Astrocyte (in vitro differentiated cells and primary cell): ENCODE measurements around the gene TMEM232. TPM values are rescaled to one million over a fixed set of nuclear protein-coding genes. Genes with fewer than 3 reads are reported as not detected.
A peak's percentile ranks its signal among the peaks of the same experiment; 100 is the strongest.

Experiments
- DNase-seq: peaks from one replicate; pipeline ENCODE4 v3.0.0-alpha.2; 2010; ENCODE audit warnings: low read depth
- FAIRE-seq: peaks from 2 replicates; lab custom pipeline; 2011; peaks lifted over from hg19 to GRCh38; lab: Jason Lieb, UNC
- H2AFZ ChIP-seq: 2 replicates; pipeline ENCODE4 v1.6.0; 2012; ENCODE audit warnings: low read depth, low read length, inconsistent platforms
- H3K27ac ChIP-seq: 2 replicates; pipeline ENCODE4 v1.5.1; 2011; ENCODE audit warnings: low read depth, low read length, inconsistent platforms
- H3K27me3 ChIP-seq: 2 replicates; pipeline ENCODE4 v1.6.0; 2011; ENCODE audit warnings: low read length, inconsistent platforms; ENCODE audit not compliant: insufficient read depth
- H3K36me3 ChIP-seq: 2 replicates; pipeline ENCODE4 v1.5.1; 2011; ENCODE audit warnings: low read length, inconsistent platforms; ENCODE audit not compliant: insufficient read depth
- H3K4me1 ChIP-seq: 2 replicates; pipeline ENCODE4 v1.5.1; 2011; ENCODE audit warnings: low read length, inconsistent platforms; ENCODE audit not compliant: insufficient read depth
- H3K4me2 ChIP-seq: 2 replicates; pipeline ENCODE4 v1.6.0; 2012; ENCODE audit warnings: low read length, inconsistent platforms
- H3K4me3 ChIP-seq: 2 replicates; pipeline ENCODE4 v1.5.1; 2011; ENCODE audit warnings: low read depth, mild to moderate bottlenecking, low read length, inconsistent platforms; ENCODE audit not compliant: insufficient read depth
- H3K79me2 ChIP-seq: 2 replicates; pipeline ENCODE4 v1.6.0; 2012; ENCODE audit warnings: mild to moderate bottlenecking, low read length, inconsistent platforms; ENCODE audit not compliant: insufficient read depth
- H3K9ac ChIP-seq: 2 replicates; pipeline ENCODE4 v1.6.0; 2012; ENCODE audit warnings: mild to moderate bottlenecking, low read length, inconsistent platforms
- H3K9me3 ChIP-seq: 2 replicates; pipeline ENCODE4 v1.5.1; 2012; ENCODE audit warnings: low read depth, mild to moderate bottlenecking, low read length, inconsistent platforms; ENCODE audit not compliant: insufficient read depth
- H4K20me1 ChIP-seq: 2 replicates; pipeline ENCODE4 v1.6.0; 2012; ENCODE audit warnings: low read length, inconsistent platforms; ENCODE audit not compliant: insufficient read depth
- H3K27ac Mint-ChIP-seq: one replicate; pipeline ENCODE4 v1.8.0; 2021; ENCODE audit warnings: mild to moderate bottlenecking, mixed read lengths; ENCODE audit not compliant: unreplicated experiment
- H3K27me3 Mint-ChIP-seq: one replicate; pipeline ENCODE4 v1.8.0; 2021; ENCODE audit warnings: low read depth, mixed read lengths; ENCODE audit not compliant: unreplicated experiment
- H3K36me3 Mint-ChIP-seq: one replicate; pipeline ENCODE4 v1.8.0; 2021; ENCODE audit warnings: low read depth, mixed read lengths; ENCODE audit not compliant: unreplicated experiment
- H3K4me1 Mint-ChIP-seq: one replicate; pipeline ENCODE4 v1.8.0; 2021; ENCODE audit warnings: low read depth, mixed read lengths; ENCODE audit not compliant: unreplicated experiment
- H3K4me3 Mint-ChIP-seq: one replicate; pipeline ENCODE4 v1.8.0; 2021; ENCODE audit warnings: mild to moderate bottlenecking, moderate library complexity, mixed read lengths; ENCODE audit not compliant: unreplicated experiment
- H3K9me3 Mint-ChIP-seq: one replicate; pipeline ENCODE4 v1.8.0; 2021; ENCODE audit warnings: mild to moderate bottlenecking, mixed read lengths; ENCODE audit not compliant: unreplicated experiment
- CTCF ChIP-seq: IDR thresholded peaks from 2 replicates; pipeline ENCODE4 v1.5.1; 2011; ENCODE audit warnings: low read depth, mild to moderate bottlenecking, inconsistent platforms, low read length, moderate library complexity; ENCODE audit not compliant: insufficient read depth
- EZH2 ChIP-seq: IDR thresholded peaks from 2 replicates; pipeline ENCODE4 v1.6.1; 2012; ENCODE audit warnings: mild to moderate bottlenecking, low read length, inconsistent platforms; ENCODE audit not compliant: insufficient read depth
- total RNA-seq: library from RNA; stranded (reverse); gene quantifications from 2 replicates; pipeline ENCODE4 v1.2.1, GENCODE V29; 2021

Gene TMEM232
- total RNA-seq, 1 donor from 2014 or later, result 1.4 TPM

GRCh38 chr5:110441035-110441434 is 285.4 kb downstream of the TMEM232 start:
- no peaks in the 10 kb centered on the region for H3K4me1 ChIP-seq
- Mint-ChIP-seq H3K9me3 (no peaks in the 10 kb centered on the region), H3K4me3 (no peak overlapping the region), H3K27me3 (peaks cover 2% of the 10 kb centered on the region), H3K4me1 (peaks cover 8% of the 10 kb centered on the region), H3K27ac (no peak overlapping the region), H3K36me3 (no peaks in the 10 kb centered on the region)
- no peaks in the 10 kb centered on the region for H3K36me3 ChIP-seq
- TF ChIP-seq CTCF (peak; percentile 58), EZH2 (no peak)
- H3K9me3 ChIP-seq, result no peaks in the 10 kb centered on the region
- H3K27ac ChIP-seq, result no peak overlapping the region
- no peaks in the 10 kb centered on the region for H3K27me3 ChIP-seq
- H2AFZ ChIP-seq, result no peak overlapping the region
- no peak overlapping the region for H3K4me2 ChIP-seq
- DNase-seq (peak; percentile 18), FAIRE-seq (no peak)
- H4K20me1 ChIP-seq, result no peaks in the 10 kb centered on the region
- H3K4me3 ChIP-seq, result no peak overlapping the region
- H3K79me2 ChIP-seq, result no peaks in the 10 kb centered on the region
- H3K9ac ChIP-seq, result no peak overlapping the region

GRCh38 chr5:110440058-110440457 is 286.4 kb downstream of the TMEM232 start:
- TF ChIP-seq EZH2, result no peak
- TF ChIP-seq CTCF, result no peak
- Mint-ChIP-seq H3K4me1 (peaks cover 8% of the 10 kb centered on the region), H3K27ac (no peak overlapping the region), H3K9me3 (no peaks in the 10 kb centered on the region), H3K27me3 (peaks cover 2% of the 10 kb centered on the region), H3K36me3 (no peaks in the 10 kb centered on the region), H3K4me3 (no peak overlapping the region)
- DNase-seq (no peak), FAIRE-seq (no peak)
- H3K79me2 ChIP-seq, result no peaks in the 10 kb centered on the region
- H3K36me3 ChIP-seq, result no peaks in the 10 kb centered on the region
- no peaks in the 10 kb centered on the region for H3K4me1 ChIP-seq
- no peaks in the 10 kb centered on the region for H3K27me3 ChIP-seq
- H3K4me3 ChIP-seq, result no peak overlapping the region
- H4K20me1 ChIP-seq, result no peaks in the 10 kb centered on the region
- H3K9me3 ChIP-seq, result no peaks in the 10 kb centered on the region
- no peak overlapping the region for H2AFZ ChIP-seq
- no peak overlapping the region for H3K9ac ChIP-seq
- H3K4me2 ChIP-seq, result no peak overlapping the region
- H3K27ac ChIP-seq, result no peak overlapping the region

DNA sequence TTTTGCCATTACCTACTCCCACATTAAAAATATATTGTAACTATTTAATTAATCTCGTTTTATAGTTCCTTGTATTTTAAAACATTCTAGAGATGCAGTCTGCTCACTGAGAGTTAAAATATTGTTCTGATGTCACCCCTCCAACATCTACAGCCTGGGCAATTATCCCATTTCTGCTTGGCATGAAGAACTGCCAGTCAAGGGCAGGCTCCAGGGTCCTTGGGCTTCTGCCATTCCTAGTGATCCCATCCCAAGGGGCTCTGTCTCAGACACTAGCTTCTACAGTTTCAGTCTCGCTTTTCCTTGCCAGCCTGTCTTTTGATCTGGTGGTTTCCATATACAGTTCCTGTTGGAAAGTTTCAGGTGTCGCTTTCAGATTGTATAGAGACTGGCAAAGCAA is 287.2 kb downstream of the TMEM232 start:
- no peak overlapping the region for H3K9ac ChIP-seq
- TF ChIP-seq CTCF (no peak), EZH2 (no peak)
- no peaks in the 10 kb centered on the region for H3K27me3 ChIP-seq
- H4K20me1 ChIP-seq, result no peaks in the 10 kb centered on the region
- no peaks in the 10 kb centered on the region for H3K4me1 ChIP-seq
- Mint-ChIP-seq H3K4me3 (no peak overlapping the region), H3K9me3 (no peaks in the 10 kb centered on the region), H3K4me1 (peaks cover 8% of the 10 kb centered on the region), H3K27me3 (peaks cover 2% of the 10 kb centered on the region), H3K27ac (no peak overlapping the region), H3K36me3 (no peaks in the 10 kb centered on the region)
- H3K4me3 ChIP-seq, result no peak overlapping the region
- no peak overlapping the region for H3K4me2 ChIP-seq
- H3K9me3 ChIP-seq, result no peaks in the 10 kb centered on the region
- no peaks in the 10 kb centered on the region for H3K36me3 ChIP-seq
- FAIRE-seq, result no peak
- DNase-seq, result no peak
- H3K79me2 ChIP-seq, result no peaks in the 10 kb centered on the region
- H3K27ac ChIP-seq, result no peak overlapping the region
- no peak overlapping the region for H2AFZ ChIP-seq
